ENCODE measurements around the gene MSH2.

DNA sequence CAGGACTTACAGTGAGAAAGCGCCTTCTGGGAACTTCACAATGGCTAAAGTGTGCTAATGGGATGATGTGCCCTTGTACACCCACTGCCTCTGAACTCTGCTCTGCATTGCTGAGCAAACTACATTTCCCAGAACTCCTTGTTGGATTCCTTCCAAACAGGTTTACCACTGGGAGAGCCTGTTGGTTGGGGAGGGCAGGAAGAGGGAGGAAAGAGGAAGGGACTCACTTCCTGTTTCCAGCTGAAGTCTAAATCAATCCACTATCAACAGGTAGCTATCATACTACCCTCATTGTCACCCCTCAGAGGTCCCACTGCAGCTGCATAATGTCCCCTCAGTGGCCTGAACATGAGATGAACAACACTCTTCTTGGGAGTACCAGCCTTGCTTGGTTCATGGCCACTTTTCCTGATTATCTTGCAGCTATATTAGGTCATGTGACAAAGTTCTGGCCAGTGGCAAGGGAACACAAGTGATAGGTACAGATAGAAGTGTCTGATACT is 109.7 kb downstream of the MSH2 start:
- TF ChIP-seq EZH2phosphoT487 (IDR thresholded peaks at IDR 0.05; ENCODE audit: insufficient read depth, low read depth): no peak
- TF ChIP-seq EZH2 (IDR thresholded peaks at IDR 0.05; ENCODE audit: insufficient read depth, poor library complexity, severe bottlenecking): no peak

Measured in GM23248 (cell line).